ENCODE results near the gene CITED2.

CITED2 gene

DNA sequence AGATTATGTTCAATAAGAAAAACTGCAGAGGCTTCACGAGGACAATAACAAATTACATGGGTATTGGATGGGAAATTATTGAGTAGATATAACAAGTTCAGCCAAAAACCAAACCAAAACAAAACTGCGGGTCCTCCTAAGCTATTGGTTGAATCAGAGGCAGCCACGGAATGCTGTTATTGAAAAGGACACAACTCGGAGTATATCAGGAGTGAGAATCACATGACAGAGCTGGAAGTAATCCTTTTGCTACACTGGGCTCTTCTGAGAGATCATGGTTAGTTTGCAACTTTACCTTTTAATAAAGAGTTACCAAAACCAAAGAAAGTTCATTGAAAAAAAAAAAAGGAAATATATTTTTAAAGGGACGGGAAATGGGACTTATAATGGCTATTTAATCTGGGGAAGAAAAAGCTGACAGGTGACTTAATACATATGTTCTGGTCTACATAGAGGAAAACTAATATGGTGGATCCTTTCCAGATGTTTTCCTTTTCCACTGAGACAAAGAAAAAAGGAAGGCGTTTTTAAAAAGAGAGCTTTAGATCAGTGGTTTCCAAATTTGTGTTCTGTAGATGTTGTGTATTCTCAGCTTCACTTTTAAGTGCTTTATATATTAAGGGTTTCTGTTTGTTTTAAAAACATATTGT is 6.9 kb upstream of the CITED2 start:
- no peak for DNase-seq

- DNase-seq: no peak
These were observed 6.2 kb upstream of the CITED2 start for GRCh38 chr6:139380611-139381010.

DNA sequence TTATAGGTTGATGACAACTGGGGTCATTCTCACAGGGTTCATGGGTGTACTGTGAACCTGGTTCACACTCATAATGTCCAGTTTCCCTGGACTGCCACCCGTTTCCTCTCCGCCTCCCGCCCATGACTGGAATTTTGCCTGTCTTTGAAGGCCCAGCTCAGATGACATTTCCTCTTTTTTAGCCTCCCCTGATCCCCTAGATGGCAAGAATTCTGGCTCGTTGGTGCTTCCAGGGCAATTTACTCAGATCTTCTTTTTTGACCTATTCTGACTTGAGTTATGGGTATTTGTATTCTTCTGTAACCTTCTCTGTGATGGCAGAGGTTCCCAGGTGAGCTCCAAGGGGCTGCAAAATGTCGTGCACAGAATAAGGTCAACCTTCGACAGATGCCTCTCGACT is 5.7 kb upstream of the CITED2 start:
- DNase-seq: no peak

- no peak for DNase-seq
These were observed 4.5 kb upstream of the CITED2 start for GRCh38 chr6:139378882-139379341.

DNA sequence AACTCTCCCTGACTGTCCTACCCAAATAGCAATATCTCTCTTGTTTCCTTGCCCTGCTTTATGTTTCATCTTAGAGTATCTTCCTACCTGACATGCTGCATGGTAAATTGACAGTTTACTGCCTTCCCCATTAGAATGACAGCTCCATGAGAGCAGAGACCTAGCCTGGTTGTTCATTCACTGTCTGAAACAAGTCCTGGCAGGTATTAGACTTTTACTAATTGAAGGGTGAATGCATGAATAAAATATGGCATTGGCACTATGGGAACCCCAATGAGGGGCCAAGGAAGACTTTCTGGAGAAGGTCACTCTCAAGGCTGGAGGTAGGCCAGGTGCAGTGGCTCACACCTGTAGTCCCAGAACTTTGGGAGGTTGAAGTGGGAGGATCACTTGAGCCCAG is 3.8 kb upstream of the CITED2 start:
- DNase-seq: no peak

GRCh38 chr6:139376604-139377218 is 2.3 kb upstream of the CITED2 start:
- DNase-seq: no peak

GRCh38 chr6:139376017-139376330 is 1.5 kb upstream of the CITED2 start:
- DNase-seq: no peak

GRCh38 chr6:139375226-139376016 is 973 bp upstream of the CITED2 start:
- DNase-seq: peak; percentile 71

- peak; percentile 44 for DNase-seq
These were observed 506 bp downstream of the CITED2 start for GRCh38 chr6:139373928-139374356.

DNA sequence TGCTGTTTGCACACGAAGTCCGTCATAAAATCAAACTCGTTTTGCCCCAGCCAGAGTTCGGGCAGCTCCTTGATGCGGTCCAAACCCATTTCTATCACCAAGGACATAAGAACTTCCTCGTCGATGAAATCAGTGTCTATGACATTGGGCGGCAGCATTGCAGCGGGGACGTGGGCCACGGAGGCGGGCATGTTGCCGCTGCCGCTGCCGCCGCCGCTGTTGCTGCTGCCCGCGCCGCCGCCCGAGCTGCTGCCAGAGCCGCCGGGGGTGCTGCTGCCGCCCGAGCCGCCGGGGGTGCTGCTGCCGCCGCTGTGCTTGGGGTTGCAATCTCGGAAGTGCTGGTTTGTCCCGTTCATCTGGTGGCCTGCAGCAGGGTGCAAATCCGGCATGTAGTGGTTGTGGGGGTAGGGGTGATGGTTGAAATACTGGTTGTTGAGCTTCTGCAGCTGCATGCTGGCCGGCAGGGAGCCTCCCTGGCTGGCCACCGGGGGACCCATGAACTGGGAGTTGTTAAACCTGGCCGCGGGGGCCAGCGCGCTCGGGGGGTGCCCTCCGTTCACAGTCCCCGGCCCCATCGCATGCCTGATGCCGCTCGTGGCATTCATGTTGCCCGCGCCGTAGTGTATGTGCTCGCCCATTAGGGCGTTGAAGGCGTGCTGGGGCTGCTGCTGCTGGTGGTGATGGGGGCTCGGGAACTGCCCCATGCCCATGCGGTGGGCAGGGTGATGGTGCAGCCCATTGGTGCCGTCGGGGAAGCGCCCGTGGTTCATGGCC is 1.1 kb downstream of the CITED2 start:
- DNase-seq: peak; percentile 40

GRCh38 chr6:139372326-139373153 is 1.9 kb downstream of the CITED2 start:
- DNase-seq: no peak

GRCh38 chr6:139371421-139372203 is 2.8 kb downstream of the CITED2 start:
- no peak for DNase-seq

GRCh38 chr6:139370999-139371345 is 3.5 kb downstream of the CITED2 start:
- DNase-seq: no peak

DNA sequence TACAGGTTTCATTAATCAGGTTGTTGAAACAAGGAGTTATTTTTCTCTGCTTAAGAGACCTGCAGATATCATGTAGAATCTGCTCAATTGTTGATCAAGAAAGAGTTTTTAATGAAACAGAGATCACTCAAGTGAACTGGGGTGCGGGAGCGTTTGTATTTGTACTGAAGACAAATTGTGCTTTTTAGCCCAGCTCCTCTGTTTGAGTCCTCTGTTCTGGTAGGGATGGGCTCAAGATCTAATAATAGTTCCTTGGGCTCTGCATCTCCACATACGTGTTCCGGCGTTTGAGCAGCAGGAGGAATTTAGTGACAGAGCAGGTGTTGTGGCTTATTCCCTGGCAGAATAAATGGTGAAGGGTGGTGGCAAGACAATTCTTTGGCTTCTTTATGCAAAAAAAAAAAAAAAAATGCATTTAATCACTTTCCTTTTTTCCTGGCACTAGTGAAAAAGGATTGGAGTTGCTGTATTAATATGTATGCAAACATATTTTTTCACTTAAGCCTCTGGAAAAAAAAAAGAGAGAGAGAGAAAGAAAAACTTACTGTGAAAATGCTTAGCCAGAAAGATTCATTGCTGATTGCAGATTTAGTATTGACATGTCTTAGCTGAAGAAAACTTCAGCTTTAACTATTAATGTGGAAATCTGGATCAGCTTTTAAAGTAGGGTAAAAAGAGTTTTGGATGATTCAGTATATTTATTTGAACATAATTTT is 4.0 kb downstream of the CITED2 start:
- DNase-seq: no peak

- no peak for DNase-seq
These were observed 4.7 kb downstream of the CITED2 start for GRCh38 chr6:139369568-139370282.

DNA sequence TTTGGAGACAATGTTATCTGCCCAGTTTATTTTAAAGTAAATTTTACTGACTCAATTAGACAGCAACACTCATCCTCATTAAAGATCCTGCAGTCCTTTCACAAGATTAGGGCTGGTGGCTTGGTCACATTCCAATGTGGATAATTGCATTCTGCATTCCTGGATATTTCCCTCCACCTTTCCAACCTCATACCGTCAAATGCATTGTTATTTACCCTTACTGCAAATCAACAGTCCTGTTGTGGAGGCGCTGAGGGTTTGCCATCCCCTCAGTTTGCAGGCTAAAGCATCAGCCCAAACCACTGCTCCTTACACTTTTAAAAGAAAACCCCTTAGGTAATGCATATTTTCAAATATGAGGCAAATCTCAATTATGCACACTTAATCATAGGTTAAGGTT is 5.4 kb downstream of the CITED2 start:
- DNase-seq: no peak

- no peak for DNase-seq
These were observed 5.8 kb downstream of the CITED2 start for GRCh38 chr6:139368661-139369060.

DNA sequence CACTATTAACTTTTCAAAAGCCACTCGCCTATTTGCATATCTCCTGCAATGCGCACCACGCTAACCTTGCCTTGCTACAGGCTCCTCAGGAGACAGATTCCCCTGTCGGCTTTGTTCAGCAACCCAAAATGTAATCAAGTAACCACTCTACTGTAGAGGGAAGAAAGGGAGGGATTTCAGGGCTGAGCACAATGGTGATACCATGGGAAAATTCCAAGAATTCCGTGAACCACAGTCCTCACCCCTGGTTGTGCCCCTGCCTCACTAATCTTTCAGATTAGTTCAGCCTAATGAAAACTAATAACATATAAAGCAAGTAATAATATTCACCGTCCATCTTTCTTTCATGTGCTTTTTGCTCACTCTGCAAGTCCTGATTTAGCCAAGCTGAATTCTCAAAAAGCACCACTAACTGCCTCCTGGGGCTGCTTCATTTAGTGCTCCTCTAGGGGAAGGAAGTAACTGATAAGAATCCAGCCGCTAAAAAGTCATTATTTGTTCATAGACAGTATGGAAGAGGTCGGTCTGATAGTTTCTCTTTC is 6.6 kb downstream of the CITED2 start:
- DNase-seq: no peak

- no peak for DNase-seq
These were observed 9.5 kb downstream of the CITED2 start for GRCh38 chr6:139364982-139365379.
